Caco-2 (cell line): ENCODE measurements around the gene TRIO. TPM values are rescaled to one million over a fixed set of nuclear protein-coding genes. Genes with fewer than 3 reads are reported as not detected.

Experiments used
- BruUV-seq: library from RNA; stranded (reverse); fragments of 400-500 nt; replicated peaks from 2 replicates; lab custom pipeline; 2021; lab: Mats Ljungman, UMichigan
- CTCF ChIA-PET: fragments of 300-600 bp; sonication (Branson Sonifier 250); formaldehyde crosslinking; loops from one replicate; lab custom pipeline; 2022; ENCODE audit warnings: antibody characterized with exemption; lab: Charles Lee
- POLR2A ChIA-PET: fragments of 300-600 bp; sonication (Branson Sonifier 250); formaldehyde crosslinking; loops from one replicate; lab custom pipeline; 2022; ENCODE audit warnings: antibody characterized with exemption; lab: Charles Lee
- DNase-seq, 2 experiments: peaks; one replicate each; pipeline versions ENCODE4 v3.0.0 to v3.0.0-alpha.2; 2020 to 2022
- H3K27me3 ChIP-seq: replicated peaks from 2 replicates; pipeline ENCODE4 v1.6.0; 2011; ENCODE audit warnings: low read length; ENCODE audit not compliant: control insufficient read depth, insufficient read depth
- H3K36me3 ChIP-seq: 2 replicates; pipeline ENCODE4 v1.5.1; 2011; ENCODE audit warnings: low read length; ENCODE audit not compliant: control insufficient read depth, insufficient read depth
- H3K4me1 ChIP-seq: fragments of 250-450 bp; sonication (Bioruptor Pico); 2 replicates; pipeline ENCODE4 v1.5.1; 2020; ENCODE audit warnings: mild to moderate bottlenecking
- H3K4me3 ChIP-seq: 2 replicates; pipeline ENCODE4 v1.5.1; 2011; ENCODE audit warnings: low read depth, mild to moderate bottlenecking, control low read depth, low read length
- H3K9me3 ChIP-seq: fragments of 250-450 bp; sonication (Bioruptor Pico); 2 replicates; pipeline ENCODE4 v1.5.1; 2020; ENCODE audit warnings: mild to moderate bottlenecking, moderate library complexity
- H3K27ac Mint-ChIP-seq: one replicate; pipeline ENCODE4 v1.8.0; 2022; ENCODE audit warnings: mixed read lengths; ENCODE audit not compliant: unreplicated experiment
- H3K27me3 Mint-ChIP-seq: one replicate; pipeline ENCODE4 v1.8.0; 2022; ENCODE audit warnings: mixed read lengths; ENCODE audit not compliant: insufficient read depth, unreplicated experiment
- H3K36me3 Mint-ChIP-seq: one replicate; pipeline ENCODE4 v1.8.0; 2022; ENCODE audit warnings: mild to moderate bottlenecking, mixed read lengths; ENCODE audit not compliant: insufficient read depth, unreplicated experiment
- H3K4me1 Mint-ChIP-seq: one replicate; pipeline ENCODE4 v1.8.0; 2022; ENCODE audit warnings: low read depth, mixed read lengths; ENCODE audit not compliant: unreplicated experiment
- H3K4me3 Mint-ChIP-seq: one replicate; pipeline ENCODE4 v1.8.0; 2022; ENCODE audit warnings: mild to moderate bottlenecking, moderate library complexity, mixed read lengths; ENCODE audit not compliant: unreplicated experiment
- H3K9me3 Mint-ChIP-seq: one replicate; pipeline ENCODE4 v1.8.0; 2022; ENCODE audit warnings: mixed read lengths; ENCODE audit not compliant: unreplicated experiment
- intact Hi-C: fragments of 100-400 bp; cut with micrococcal nuclease; formaldehyde crosslinking; loops from one replicate; pipeline ENCODE4 v1.10.0; 2022; ENCODE audit not compliant: unreplicated experiment
- total RNA-seq: library from RNA; stranded (reverse); gene quantifications from 2 replicates; pipeline ENCODE4 v1.2.3, GENCODE V29; 2022
- TF ChIP-seq, protein P1 (sequence below), 2 experiments: fragments of 200-600 bp in 1 of 2; IDR thresholded peaks; 1 replicate in 1 of 2; 2 replicates in 1 of 2; pipeline versions ENCODE4 v1.5.1 to v1.8.0; 2011 to 2022; ENCODE audit warnings: antibody characterized with exemption in 1 of 2, control low read depth in 1 of 2, inconsistent platforms in 1 of 2, low read depth in 1 of 2, low read length in 1 of 2, mild to moderate bottlenecking in 1 of 2, moderate library complexity in 1 of 2; ENCODE audit not compliant: insufficient read depth in 1 of 2, severe bottlenecking in 1 of 2, unreplicated experiment in 1 of 2

The TRIO gene
- total RNA-seq, 1 experiment from 2014 or later = 92.0 TPM

DNA sequence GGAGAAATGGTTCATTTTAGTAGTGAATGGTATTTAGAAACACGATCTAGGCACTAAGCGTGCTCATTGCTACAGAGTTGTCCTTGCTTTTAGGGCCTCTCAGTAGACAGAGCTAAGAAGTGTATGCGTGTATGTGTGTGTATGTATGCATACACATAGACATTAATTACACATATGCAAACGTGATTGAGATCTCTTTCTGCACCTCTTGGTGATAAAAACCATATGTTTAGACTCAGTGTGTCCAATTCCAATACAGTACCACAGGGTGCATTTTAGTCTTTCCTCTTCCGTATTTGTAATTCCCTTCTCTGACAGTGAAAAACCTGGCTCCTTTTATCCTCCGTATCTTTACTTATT, 13.1 kb downstream of the TRIO start:
- peaks cover 16% of the 10 kb centered on the region for H3K4me1 Mint-ChIP-seq
- Histone ChIP-seq H3K4me3 (no peak overlapping the region), H3K36me3 (no peaks in the 10 kb centered on the region; the same call in 1 of the 2 replicates), H3K4me1 (peaks cover 20% of the 10 kb centered on the region), H3K9me3 (no peaks in the 10 kb centered on the region), H3K27me3 (no peaks in the 10 kb centered on the region)
- no peak overlapping the region for H3K4me3 Mint-ChIP-seq
- DNase-seq = no peak
- H3K27me3 Mint-ChIP-seq = no peaks in the 10 kb centered on the region
- H3K36me3 Mint-ChIP-seq = no peaks in the 10 kb centered on the region
- TF ChIP-seq, protein P1, sequence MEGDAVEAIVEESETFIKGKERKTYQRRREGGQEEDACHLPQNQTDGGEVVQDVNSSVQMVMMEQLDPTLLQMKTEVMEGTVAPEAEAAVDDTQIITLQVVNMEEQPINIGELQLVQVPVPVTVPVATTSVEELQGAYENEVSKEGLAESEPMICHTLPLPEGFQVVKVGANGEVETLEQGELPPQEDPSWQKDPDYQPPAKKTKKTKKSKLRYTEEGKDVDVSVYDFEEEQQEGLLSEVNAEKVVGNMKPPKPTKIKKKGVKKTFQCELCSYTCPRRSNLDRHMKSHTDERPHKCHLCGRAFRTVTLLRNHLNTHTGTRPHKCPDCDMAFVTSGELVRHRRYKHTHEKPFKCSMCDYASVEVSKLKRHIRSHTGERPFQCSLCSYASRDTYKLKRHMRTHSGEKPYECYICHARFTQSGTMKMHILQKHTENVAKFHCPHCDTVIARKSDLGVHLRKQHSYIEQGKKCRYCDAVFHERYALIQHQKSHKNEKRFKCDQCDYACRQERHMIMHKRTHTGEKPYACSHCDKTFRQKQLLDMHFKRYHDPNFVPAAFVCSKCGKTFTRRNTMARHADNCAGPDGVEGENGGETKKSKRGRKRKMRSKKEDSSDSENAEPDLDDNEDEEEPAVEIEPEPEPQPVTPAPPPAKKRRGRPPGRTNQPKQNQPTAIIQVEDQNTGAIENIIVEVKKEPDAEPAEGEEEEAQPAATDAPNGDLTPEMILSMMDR (IDR thresholded peaks at IDR 0.05; ENCODE audit: insufficient read depth in 1 of 2, low read depth in 1 of 2, low read length in 1 of 2, severe bottlenecking in 1 of 2, unreplicated experiment in 1 of 2) = no peak
- intact Hi-C loops = no loop called here
- ChIA-PET POLR2A (no interaction called here), CTCF (interaction anchor here (0.9 kb wide), 1 partner anchor 11 kb away, joined by 3 read pairs; no protein-coding TSS in a partner anchor)
- no TSS peak for BruUV-seq
- no peak overlapping the region for H3K27ac Mint-ChIP-seq
- no peaks in the 10 kb centered on the region for H3K9me3 Mint-ChIP-seq

DNA sequence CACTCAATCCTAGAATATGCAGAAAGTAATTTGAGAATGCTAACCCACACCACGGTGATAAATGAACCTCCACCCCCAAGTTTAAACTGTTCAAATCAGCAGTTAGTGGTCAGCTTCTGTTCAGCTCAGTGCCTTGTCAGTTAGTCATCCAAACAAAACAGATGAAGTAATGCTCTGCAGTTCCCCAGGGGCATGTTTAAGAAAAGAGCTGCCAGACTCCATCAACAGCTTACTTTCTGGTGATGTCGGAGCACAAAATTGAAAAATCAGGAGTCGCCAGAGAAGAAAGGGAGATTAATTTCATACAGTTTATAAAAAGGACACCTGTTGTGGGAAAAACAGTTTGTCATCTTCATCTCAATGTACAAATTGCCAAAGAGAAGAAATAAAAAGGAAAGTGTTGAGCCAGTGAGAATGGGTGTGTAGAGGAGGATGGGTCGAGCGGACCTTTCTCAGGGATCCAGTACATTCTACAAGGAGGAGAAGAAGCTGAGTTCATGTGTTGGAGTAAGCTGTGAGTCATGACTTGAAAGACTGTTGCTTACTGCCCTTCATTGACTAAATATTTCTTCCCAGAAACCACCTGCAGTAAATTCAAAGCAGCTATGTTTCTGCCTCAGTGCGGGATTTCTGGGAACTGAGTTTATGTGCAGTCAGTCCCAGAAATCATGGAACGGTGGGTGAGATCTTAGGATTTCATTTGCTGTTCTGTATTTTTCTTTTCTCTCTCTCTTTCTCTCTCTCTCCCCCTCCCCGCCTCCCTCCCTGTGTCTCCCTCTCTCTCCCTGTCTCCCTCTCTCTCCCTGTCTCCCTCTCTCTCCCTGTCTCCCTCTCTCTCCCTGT, 13.7 kb downstream of the TRIO start:
- no peak overlapping the region for H3K4me3 ChIP-seq
- Mint-ChIP-seq H3K4me3 (no peak overlapping the region), H3K27ac (no peak overlapping the region), H3K36me3 (no peaks in the 10 kb centered on the region), H3K4me1 (peaks cover 16% of the 10 kb centered on the region), H3K9me3 (no peaks in the 10 kb centered on the region), H3K27me3 (no peaks in the 10 kb centered on the region)
- intact Hi-C loops = no loop called here
- H3K27me3 ChIP-seq = no peaks in the 10 kb centered on the region
- no peak for DNase-seq
- TF ChIP-seq, protein P1 (IDR thresholded peaks at IDR 0.05; ENCODE audit: insufficient read depth in 1 of 2, low read depth in 1 of 2, low read length in 1 of 2, severe bottlenecking in 1 of 2, unreplicated experiment in 1 of 2) = no peak
- H3K9me3 ChIP-seq = no peaks in the 10 kb centered on the region
- ChIA-PET POLR2A (no interaction called here), CTCF (interaction anchor here (0.9 kb wide), 1 partner anchor 11 kb away, joined by 3 read pairs; no protein-coding TSS in a partner anchor)
- H3K36me3 ChIP-seq = no peaks in the 10 kb centered on the region; the same call in 1 of the 2 replicates
- H3K4me1 ChIP-seq = peaks cover 20% of the 10 kb centered on the region
- no TSS peak for BruUV-seq

DNA sequence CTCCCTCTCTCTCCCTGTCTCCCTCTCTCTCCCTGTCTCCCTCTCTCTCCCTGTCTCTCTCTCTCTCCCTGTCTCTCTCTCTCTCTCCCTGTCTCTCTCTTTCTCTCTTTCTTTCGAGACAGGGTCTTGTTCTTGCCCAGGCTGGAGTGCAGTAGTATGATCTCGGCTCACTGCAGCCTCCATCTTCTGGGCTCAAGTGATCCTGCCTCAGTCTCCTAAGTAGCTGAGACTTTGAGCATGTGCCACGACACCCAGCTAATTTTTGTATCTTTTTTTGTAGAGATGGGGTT, 14.3 kb downstream of the TRIO start:
- Mint-ChIP-seq H3K4me1 (peaks cover 16% of the 10 kb centered on the region), H3K4me3 (no peak overlapping the region), H3K9me3 (no peaks in the 10 kb centered on the region), H3K27ac (no peak overlapping the region), H3K27me3 (no peaks in the 10 kb centered on the region), H3K36me3 (no peaks in the 10 kb centered on the region)
- no peak overlapping the region for H3K4me3 ChIP-seq
- no peaks in the 10 kb centered on the region for H3K9me3 ChIP-seq
- no peaks in the 10 kb centered on the region for H3K27me3 ChIP-seq
- H3K36me3 ChIP-seq = no peaks in the 10 kb centered on the region; the same call in 1 of the 2 replicates
- DNase-seq = no peak
- TF ChIP-seq, protein P1 (IDR thresholded peaks at IDR 0.05; ENCODE audit: insufficient read depth in 1 of 2, low read depth in 1 of 2, low read length in 1 of 2, severe bottlenecking in 1 of 2, unreplicated experiment in 1 of 2) = no peak
- BruUV-seq = no TSS peak
- CTCF ChIA-PET = no interaction called here
- POLR2A ChIA-PET = no interaction called here
- H3K4me1 ChIP-seq = peaks cover 20% of the 10 kb centered on the region
- intact Hi-C loops = no loop called here
